Immature natural killer cell (primary cell): ENCODE data around the gene RNF214. TPM values are rescaled to one million over a fixed set of nuclear protein-coding genes. Genes with fewer than 3 reads are reported as not detected.

ENCODE experiments used
- DNase-seq, 3 donors: peaks; one replicate each; pipeline ENCODE4 v3.0.0; 2022; ENCODE audit warnings: mixed read lengths in 1 of 3
- H3K27ac Mint-ChIP-seq, 6 donors: one replicate each; pipeline ENCODE4 v1.8.0; 2020; ENCODE audit warnings: mixed read lengths in 6 of 6, mild to moderate bottlenecking in 5 of 6, inconsistent platforms in 4 of 6, moderate library complexity in 3 of 6
- H3K27me3 Mint-ChIP-seq, 3 donors: one replicate each; pipeline ENCODE4 v1.8.0; 2020 to 2021; ENCODE audit warnings: low read depth in 3 of 3, mild to moderate bottlenecking in 3 of 3, mixed read lengths in 3 of 3, moderate library complexity in 3 of 3, inconsistent platforms in 1 of 3
- H3K36me3 Mint-ChIP-seq, 3 donors: one replicate each; pipeline ENCODE4 v1.8.0; 2020; ENCODE audit warnings: mixed read lengths in 3 of 3, inconsistent platforms in 2 of 3, mild to moderate bottlenecking in 2 of 3
- H3K4me1 Mint-ChIP-seq, 2 donors: one replicate each; pipeline ENCODE4 v1.8.0; 2020; ENCODE audit warnings: inconsistent platforms in 2 of 2, mild to moderate bottlenecking in 2 of 2, mixed read lengths in 2 of 2, moderate library complexity in 1 of 2
- H3K4me3 Mint-ChIP-seq, 5 donors: one replicate each; pipeline ENCODE4 v1.8.0; 2020; ENCODE audit warnings: mild to moderate bottlenecking in 5 of 5, mixed read lengths in 5 of 5, inconsistent platforms in 3 of 5, moderate library complexity in 3 of 5
- H3K9me3 Mint-ChIP-seq, 6 donors: one replicate each; pipeline ENCODE4 v1.8.0; 2020; ENCODE audit warnings: mild to moderate bottlenecking in 6 of 6, mixed read lengths in 6 of 6, inconsistent platforms in 4 of 6, moderate library complexity in 3 of 6
- polyA plus RNA-seq, 3 donors: library from polyadenylated mRNA; unstranded; fragments of 300-500 nt; fragmentation: Illumina TruSeq; gene quantifications; one replicate each; pipeline ENCODE4 v1.2.3, GENCODE V29; 2021

Gene RNF214
- polyA plus RNA-seq, 3 donors from 2014 or later: 5.3 to 9.8 (median 8.9) TPM

DNA sequence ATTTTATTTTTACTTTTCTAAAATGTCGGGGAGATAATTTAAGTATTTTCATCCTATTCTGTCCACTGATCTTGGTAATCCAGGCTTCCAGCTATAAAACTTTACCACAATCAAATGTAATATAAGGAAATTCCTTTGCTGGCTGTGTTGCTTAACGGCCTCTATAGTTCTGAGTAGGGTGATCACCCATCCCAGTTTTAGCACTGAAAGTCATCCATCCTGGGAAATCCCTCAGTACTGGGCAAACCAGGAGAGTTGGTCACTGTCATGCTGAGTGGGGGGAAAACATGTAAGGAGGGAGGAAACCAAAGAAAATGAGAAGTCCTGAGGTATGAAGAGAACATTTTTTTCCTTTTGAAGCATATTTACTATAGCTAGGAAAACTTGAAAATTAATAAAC is 45.9 kb downstream of the RNF214 start:
- H3K4me1 Mint-ChIP-seq: peaks cover 3 to 8% of the 10 kb centered on the region in 2 donors
- DNase-seq: no peak
- H3K36me3 Mint-ChIP-seq: peaks cover 26 to 47% (median 40%) of the 10 kb centered on the region in 3 donors
- H3K4me3 Mint-ChIP-seq: no peak overlapping the region
- no peaks in the 10 kb centered on the region for H3K9me3 Mint-ChIP-seq
- H3K27ac Mint-ChIP-seq: peak overlapping the region in 1 of 6 donors; percentile 14
- no peaks in the 10 kb centered on the region for H3K27me3 Mint-ChIP-seq

DNA sequence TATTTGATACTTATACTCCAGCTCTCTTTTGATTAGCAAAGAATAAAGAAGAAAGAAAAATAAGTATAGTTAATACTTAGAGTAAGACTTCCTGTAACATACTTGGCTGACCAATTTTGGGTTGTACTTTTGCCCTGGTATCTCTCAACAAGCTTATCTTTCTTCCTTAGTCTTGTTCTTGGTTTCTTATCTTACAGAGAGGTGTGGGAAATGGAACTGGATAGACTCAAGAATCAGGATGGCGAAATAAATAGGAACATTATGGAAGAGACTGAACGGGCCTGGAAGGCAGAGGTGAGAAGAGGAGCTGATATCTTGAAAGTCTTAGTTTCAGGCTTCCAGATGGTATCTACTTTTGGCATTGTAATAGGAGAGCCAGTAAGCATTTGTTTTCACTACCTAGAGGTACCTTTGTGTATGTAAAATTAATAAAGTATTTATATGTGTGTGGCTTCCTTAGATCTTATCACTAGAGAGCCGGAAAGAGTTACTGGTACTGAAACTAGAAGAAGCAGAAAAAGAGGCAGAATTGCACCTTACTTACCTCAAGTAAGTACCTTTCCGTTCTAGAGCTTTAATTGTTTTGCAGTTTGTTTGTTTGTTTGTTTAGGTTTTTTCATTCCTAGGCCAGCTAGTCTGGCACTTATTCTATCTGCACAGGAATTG is 47.4 kb downstream of the RNF214 start:
- peak overlapping the region in 2 of 6 donors; percentile 1 to 38 for H3K27ac Mint-ChIP-seq
- H3K4me3 Mint-ChIP-seq: no peak overlapping the region

DNA sequence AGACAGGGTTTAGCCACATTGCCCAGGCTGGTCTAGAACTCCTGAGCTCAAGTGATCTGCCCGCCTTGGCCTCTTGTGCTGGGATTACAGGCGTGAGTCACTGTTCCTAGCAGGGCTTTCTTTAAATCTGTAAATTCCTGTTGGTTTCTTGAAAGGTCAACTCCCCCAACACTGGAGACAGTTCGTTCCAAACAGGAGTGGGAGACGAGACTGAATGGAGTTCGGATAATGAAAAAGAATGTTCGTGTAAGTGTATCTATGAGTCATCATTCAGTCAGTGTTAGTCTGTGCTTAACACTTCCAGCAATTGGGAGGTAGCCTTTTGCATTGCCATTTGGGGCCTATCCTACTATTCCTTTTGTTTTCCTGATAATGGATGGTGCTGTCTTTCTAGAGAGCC is 48.7 kb downstream of the RNF214 start:
- Mint-ChIP-seq H3K4me3 (no peak overlapping the region), H3K4me1 (peaks cover 3 to 8% of the 10 kb centered on the region in 2 donors), H3K27me3 (no peaks in the 10 kb centered on the region), H3K27ac (no peak overlapping the region), H3K36me3 (peaks cover 28 to 51% (median 42%) of the 10 kb centered on the region in 3 donors), H3K9me3 (no peaks in the 10 kb centered on the region)
- DNase-seq: no peak

More for the DNA sequence above, 47.4 kb downstream of the RNF214 start:
- Mint-ChIP-seq H3K36me3 (peaks cover 28 to 45% (median 39%) of the 10 kb centered on the region in 3 donors), H3K4me1 (peaks cover 3 to 8% of the 10 kb centered on the region in 2 donors), H3K9me3 (no peaks in the 10 kb centered on the region), H3K27me3 (no peaks in the 10 kb centered on the region)
- DNase-seq: no peak

DNA sequence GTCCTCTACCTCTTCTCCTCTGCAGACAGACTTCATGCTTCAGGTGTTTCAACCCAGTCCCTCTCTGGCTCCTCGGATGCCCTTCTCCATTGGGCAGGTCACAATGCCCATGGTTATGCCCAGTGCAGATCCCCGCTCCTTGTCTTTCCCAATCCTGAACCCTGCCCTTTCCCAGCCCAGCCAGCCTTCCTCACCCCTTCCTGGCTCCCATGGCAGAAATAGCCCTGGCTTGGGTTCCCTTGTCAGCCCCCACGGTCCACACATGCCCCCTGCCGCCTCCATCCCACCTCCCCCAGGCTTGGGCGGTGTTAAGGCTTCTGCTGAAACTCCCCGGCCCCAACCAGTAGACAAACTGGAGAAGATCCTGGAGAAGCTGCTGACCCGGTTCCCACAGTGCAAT is 49.4 kb downstream of the RNF214 start:
- no peak overlapping the region for H3K27ac Mint-ChIP-seq
- H3K27me3 Mint-ChIP-seq: no peaks in the 10 kb centered on the region
- H3K4me3 Mint-ChIP-seq: no peak overlapping the region
- H3K36me3 Mint-ChIP-seq: peaks cover 33 to 58% (median 47%) of the 10 kb centered on the region in 3 donors
- DNase-seq: no peak
- H3K4me1 Mint-ChIP-seq: peaks cover 3 to 8% of the 10 kb centered on the region in 2 donors
- no peaks in the 10 kb centered on the region for H3K9me3 Mint-ChIP-seq

DNA sequence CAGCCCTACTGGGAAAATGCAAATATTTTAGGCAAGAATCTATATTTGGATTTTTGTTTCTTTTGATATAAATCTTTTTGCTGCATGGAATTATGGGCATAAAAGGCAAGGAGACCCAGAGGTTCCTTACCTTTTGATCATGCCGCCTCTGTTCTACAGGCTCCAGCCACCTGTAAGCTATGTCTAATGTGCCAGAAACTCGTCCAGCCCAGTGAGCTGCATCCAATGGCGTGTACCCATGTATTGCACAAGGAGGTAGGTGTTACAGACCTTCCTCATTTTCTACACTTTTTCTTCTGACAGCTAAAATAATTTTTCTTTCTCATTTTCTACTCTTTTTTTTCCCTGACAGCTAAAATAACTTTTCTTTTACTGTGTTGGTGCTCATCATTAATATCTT is 50.5 kb downstream of the RNF214 start:
- H3K27ac Mint-ChIP-seq: no peak overlapping the region
- DNase-seq: no peak
- H3K4me3 Mint-ChIP-seq: no peak overlapping the region
- no peaks in the 10 kb centered on the region for H3K9me3 Mint-ChIP-seq
- H3K4me1 Mint-ChIP-seq: peaks cover 3 to 8% of the 10 kb centered on the region in 2 donors
- H3K27me3 Mint-ChIP-seq: no peaks in the 10 kb centered on the region
- peaks cover 33 to 63% (median 47%) of the 10 kb centered on the region in 3 donors for H3K36me3 Mint-ChIP-seq

DNA sequence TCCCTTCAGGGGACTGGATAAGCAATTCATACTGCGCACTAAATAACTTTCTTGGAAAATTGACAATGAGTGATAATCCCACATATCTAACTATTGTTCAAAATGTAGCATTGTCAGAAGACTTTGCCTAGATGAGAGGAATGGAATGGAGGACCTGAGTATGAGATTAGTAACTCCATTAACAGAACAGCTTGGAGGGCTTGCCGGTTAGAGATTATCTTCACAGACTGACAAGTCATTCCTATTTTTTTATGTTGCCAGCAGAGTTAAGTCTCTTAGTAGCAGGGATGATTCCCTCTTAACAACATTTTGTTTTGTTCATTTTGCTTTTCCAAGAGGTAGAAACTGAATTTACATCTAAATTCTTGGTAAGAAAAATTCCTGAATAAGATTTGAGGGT is 51.6 kb downstream of the RNF214 start:
- Mint-ChIP-seq H3K36me3 (peaks cover 33 to 63% (median 44%) of the 10 kb centered on the region in 3 donors), H3K4me1 (peaks cover 3 to 8% of the 10 kb centered on the region in 2 donors), H3K27me3 (no peaks in the 10 kb centered on the region), H3K4me3 (no peak overlapping the region), H3K27ac (no peak overlapping the region), H3K9me3 (no peaks in the 10 kb centered on the region)
- DNase-seq: no peak

DNA sequence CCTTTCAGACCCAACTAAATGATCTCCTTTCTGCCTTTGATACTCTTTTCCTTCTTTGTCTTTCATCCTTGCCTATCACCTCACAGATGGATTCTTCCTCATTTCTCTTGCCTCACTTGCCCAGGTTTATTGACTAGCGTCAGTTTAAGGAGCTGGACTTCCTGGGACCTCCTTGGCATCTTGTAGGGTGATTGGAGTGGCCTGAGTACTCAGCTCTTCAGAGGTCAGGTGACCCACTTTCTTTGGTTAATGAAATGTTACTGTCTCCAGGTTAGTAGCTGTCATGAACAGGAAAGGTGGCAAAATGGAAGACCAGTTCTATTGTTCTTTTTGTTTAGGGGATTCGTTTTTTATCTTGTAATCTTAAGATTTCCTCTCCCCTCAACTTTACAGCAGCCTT is 54.1 kb downstream of the RNF214 start:
- no peak overlapping the region for H3K4me3 Mint-ChIP-seq

DNA sequence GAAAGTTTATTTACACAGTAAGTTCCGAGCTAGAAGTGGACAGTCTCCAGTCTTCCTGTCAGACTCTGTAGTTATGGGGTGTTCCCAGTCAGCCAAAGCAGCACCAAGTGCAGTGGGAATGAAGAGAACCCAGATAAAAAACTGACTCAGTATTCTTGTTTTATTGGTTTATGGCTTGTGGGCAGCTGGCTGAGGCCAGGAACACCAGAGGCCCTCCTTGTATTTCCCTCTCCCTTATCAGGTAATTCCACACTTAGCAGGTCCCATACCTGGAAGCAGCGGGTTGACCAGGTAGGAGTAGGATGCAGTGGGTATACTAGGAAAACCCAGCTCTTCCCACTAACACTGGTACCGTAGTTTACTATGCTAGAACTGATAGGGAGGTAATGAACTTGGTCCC is 55.2 kb downstream of the RNF214 start:
- Mint-ChIP-seq H3K4me3 (no peak overlapping the region), H3K27ac (no peak overlapping the region), H3K27me3 (no peaks in the 10 kb centered on the region), H3K4me1 (no peaks in the 10 kb centered on the region), H3K9me3 (no peaks in the 10 kb centered on the region), H3K36me3 (peaks cover 29 to 37% (median 30%) of the 10 kb centered on the region in 3 donors)
- DNase-seq: no peak

More for the DNA sequence above, 54.1 kb downstream of the RNF214 start:
- Mint-ChIP-seq H3K27me3 (no peaks in the 10 kb centered on the region), H3K27ac (no peak overlapping the region), H3K4me1 (no peaks in the 10 kb centered on the region), H3K9me3 (no peaks in the 10 kb centered on the region), H3K36me3 (peaks cover 36 to 48% (median 38%) of the 10 kb centered on the region in 3 donors)
- no peak for DNase-seq

DNA sequence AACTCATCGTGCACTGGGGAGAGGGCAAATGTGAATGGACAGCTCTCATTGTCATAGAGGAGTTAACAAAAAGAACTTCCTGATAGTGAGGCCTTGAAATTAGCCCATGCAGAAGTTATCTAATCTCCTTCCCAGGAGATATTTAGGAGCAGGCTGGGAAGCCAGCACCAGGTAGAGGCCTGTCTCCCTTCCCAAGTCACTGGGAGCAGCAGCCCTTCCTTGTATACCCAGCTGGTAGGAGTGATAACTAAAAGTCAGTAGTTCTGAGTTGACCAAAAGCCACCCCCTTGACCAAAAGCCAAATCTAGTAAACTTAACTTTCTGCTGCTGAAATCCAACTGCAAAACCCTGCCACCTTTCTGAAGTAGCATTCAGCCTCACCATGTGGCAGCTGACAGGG is 57.3 kb downstream of the RNF214 start:
- Mint-ChIP-seq H3K4me3 (no peak overlapping the region), H3K9me3 (no peaks in the 10 kb centered on the region), H3K27ac (no peak overlapping the region), H3K36me3 (peaks cover 17 to 29% (median 19%) of the 10 kb centered on the region in 3 donors), H3K4me1 (no peaks in the 10 kb centered on the region), H3K27me3 (no peaks in the 10 kb centered on the region)
- DNase-seq: no peak

DNA sequence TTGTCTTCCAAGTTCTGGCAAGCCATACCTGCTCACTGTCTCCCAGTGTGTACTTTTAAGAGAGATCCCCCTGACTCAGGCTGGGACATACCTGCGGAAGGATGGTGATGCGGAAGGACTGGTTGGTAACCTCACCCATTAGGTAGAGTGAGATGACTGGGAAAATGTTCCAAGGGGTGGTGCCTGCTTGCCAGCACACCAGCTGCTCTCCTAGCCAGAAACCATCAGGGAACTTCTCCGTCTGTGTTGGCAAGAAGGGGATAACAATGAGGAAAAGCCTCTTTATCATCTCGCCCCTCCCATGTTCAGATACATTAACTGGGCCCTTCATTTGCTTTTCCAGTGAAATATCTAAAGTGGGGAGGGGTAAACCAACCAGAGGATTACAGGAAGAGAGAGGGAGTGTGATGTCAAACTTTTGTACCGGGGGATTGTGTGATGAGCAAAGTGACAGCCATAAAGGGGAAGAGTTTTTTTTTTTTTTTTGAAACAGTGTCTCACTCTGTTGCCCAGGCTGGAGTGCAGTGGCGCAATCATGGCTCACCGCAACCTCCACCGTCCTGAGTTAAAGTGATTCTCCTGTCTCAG is 58.4 kb downstream of the RNF214 start, which contains the start of gene BACE1-AS:
TSS of gene BACE1-AS (plus strand) at position 538 of the 588 bp plus-strand sequence.
- Mint-ChIP-seq H3K4me3 (no peak within 1 kb of the TSS), H3K27me3 (no peaks in the 10 kb centered on the region), H3K4me1 (no peaks in the 10 kb centered on the region), H3K9me3 (no peaks in the 10 kb centered on the region), H3K36me3 (peaks cover 8 to 18% (median 12%) of the 10 kb centered on the region in 3 donors), H3K27ac (no peak within 1 kb of the TSS)
- DNase-seq: no peak

DNA sequence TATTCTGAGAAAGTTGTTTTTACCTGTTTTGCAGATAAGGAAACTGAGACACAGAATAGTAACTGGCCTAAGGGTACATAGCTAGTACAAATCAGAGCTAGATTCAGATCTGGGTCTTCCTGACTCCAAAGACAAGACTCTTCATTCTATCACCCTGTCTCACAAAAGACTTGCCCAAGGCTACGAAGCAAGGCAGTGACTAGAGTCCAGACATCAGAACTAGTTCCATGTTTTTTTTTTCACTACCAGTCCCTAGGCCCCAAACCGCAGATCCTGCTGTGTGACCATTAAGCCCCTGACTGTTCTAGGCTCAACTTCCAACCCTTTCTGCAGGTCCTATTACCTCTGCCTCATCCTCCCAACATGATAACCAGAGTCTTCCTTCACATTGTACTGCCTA is 60.1 kb downstream of the RNF214 start:
- no peak for DNase-seq
- H3K9me3 Mint-ChIP-seq: no peaks in the 10 kb centered on the region
- H3K4me1 Mint-ChIP-seq: no peaks in the 10 kb centered on the region
- H3K27ac Mint-ChIP-seq: peak overlapping the region in 1 of 6 donors; percentile 47
- no peak overlapping the region for H3K4me3 Mint-ChIP-seq
- no peaks in the 10 kb centered on the region for H3K27me3 Mint-ChIP-seq
- peaks cover 0 to 4% (median 4%) of the 10 kb centered on the region in 3 donors for H3K36me3 Mint-ChIP-seq

DNA sequence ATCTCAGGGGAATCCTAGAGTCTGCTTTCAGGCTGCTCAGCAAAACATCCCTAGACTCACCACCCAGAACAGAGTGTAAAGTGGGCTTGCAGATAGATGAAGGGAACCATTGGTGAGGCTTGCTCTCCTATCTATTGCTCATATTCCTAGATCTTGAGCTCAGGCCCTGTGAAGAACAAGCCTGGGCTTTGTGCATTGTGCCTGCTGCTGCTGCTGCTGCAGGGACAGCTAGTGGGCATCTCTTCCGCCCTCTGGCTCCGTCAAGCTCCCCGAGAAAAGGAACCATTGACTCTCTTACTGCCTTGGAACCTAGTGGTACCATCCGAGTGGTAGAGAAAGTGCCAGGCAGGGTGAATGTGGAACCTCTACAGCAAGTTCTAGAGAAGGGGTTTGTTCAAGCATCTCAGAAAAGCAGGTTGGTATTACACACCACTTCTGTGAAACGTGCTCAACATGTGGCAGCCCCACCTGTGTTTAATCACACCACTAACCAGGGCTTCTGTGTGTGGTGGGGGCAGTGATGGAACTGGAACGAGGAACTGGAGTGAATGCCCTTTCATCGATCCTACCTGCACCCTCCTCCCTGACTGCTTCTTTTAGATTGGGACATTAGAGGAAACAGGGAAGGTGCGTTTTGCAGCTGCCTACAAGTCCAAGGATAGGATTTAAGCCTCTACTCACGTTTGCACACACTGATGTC is 63.1 kb downstream of the RNF214 start:
- Mint-ChIP-seq H3K27me3 (peaks cover 0 to 3% (median 2%) of the 10 kb centered on the region in 3 donors), H3K4me1 (no peaks in the 10 kb centered on the region), H3K4me3 (no peak overlapping the region), H3K27ac (no peak overlapping the region), H3K9me3 (no peaks in the 10 kb centered on the region), H3K36me3 (peaks cover 0 to 4% (median 0%) of the 10 kb centered on the region in 3 donors)
- DNase-seq: no peak

DNA sequence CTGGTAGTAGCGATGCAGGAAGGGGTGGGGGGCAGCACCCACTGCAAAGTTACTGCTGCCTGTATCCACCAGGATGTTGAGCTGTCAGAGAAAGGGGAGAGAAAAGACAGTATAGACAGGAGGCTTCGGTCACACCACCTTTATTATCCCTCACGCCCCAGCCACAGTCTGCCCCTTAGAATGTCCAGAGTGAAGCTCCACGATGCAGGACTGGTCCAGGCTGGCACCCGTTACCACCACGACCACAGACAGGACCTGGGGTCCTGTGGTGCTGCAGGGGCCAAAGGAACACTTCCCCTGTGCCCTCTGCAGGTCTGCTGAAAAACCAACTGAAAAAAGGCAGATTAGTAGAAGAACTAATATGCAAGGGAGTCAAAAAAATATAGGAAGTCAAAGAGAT is 64.4 kb downstream of the RNF214 start:
- Mint-ChIP-seq H3K36me3 (peaks cover 0 to 4% (median 0%) of the 10 kb centered on the region in 3 donors), H3K4me3 (no peak overlapping the region), H3K27ac (peak overlapping the region in 1 of 6 donors; percentile 38), H3K9me3 (no peaks in the 10 kb centered on the region), H3K27me3 (peaks cover 0 to 7% (median 3%) of the 10 kb centered on the region in 3 donors), H3K4me1 (no peaks in the 10 kb centered on the region)
- DNase-seq: no peak

DNA sequence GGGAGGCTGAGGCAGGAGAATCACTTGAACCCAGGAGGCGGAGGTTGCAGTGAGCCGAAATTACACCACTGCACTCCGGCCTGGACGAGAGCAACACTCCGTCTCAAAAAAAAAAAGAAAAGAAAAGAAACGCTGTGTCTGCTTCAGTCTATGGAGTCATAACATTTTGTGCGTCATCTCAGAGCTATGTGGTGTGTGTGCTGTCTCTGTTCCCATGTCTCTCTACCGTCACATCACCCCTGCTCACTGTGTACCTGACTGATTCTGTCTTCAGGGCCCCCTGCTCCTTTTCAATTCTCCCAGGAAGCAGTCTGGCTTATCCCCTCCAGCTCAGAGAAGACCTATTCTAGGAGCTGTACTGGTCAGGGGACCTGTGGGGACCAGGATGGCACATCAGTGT is 65.7 kb downstream of the RNF214 start:
- no peaks in the 10 kb centered on the region for H3K4me1 Mint-ChIP-seq
- no peak for DNase-seq
- H3K27ac Mint-ChIP-seq: no peak overlapping the region
- peaks cover 0 to 9% (median 3%) of the 10 kb centered on the region in 3 donors for H3K27me3 Mint-ChIP-seq
- H3K36me3 Mint-ChIP-seq: no peaks in the 10 kb centered on the region
- no peaks in the 10 kb centered on the region for H3K9me3 Mint-ChIP-seq
- H3K4me3 Mint-ChIP-seq: no peak overlapping the region
